HL-60 (cell line): ENCODE measurements around the gene DTYMK.
A peak's percentile ranks its signal among the peaks of the same experiment; 100 is the strongest.

Experiments used
- POLR2AphosphoS5 ChIP-seq: IDR thresholded peaks from 2 replicates; pipeline ENCODE4 v1.6.1; 2012; ENCODE audit warnings: low read depth
- TF ChIP-seq, protein P1 (sequence below): IDR thresholded peaks from one replicate; pipeline ENCODE4 v1.5.1; 2011; ENCODE audit warnings: low read length, control low read depth, inconsistent platforms; ENCODE audit not compliant: insufficient read depth
- TF ChIP-seq, protein P2 (sequence below): IDR thresholded peaks from 2 replicates; pipeline ENCODE4 v1.6.1; 2012; ENCODE audit warnings: low read depth; ENCODE audit not compliant: insufficient replicate concordance

DNA sequence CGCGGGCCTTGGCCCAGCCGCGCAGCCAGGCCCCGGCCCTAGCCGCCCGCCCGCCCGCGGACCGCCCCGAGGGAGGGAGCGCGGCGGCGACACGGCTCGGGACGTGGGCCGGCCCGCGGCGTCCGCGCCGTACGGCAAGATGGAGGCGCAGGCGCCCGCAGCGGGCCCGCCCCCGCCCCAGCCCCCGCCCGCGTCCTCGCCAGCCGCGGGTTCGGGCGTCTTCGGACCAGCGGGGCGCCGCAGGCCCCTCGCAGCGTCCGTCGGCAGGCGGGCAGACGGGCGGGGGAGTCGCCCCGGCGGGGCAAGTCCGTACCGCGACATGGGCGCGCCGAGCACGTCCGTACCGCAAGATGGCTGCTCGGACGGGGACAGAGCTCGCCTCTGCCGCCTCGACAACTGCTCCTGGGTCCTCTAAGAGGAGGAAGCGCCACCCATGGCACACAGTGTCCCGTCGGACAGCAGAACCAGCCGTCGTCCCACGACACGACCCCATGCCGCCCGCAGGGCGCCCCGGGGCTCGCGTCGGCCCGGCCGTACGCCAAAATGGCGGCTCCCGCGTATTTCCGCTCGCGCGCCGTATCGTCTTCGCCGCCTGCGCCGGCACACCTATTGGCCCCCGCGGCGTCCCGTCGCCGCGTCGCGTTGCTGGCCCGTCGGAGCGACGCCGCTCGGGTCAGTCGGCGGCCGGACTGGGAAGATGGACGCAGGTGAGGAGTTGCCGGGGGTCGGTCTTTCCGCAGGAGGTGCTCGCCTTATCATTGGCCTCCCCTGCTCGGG lies 49.4 kb downstream of the DTYMK start, which contains the start of the genes ATG4B and THAP4:
- TF ChIP-seq, protein P1, sequence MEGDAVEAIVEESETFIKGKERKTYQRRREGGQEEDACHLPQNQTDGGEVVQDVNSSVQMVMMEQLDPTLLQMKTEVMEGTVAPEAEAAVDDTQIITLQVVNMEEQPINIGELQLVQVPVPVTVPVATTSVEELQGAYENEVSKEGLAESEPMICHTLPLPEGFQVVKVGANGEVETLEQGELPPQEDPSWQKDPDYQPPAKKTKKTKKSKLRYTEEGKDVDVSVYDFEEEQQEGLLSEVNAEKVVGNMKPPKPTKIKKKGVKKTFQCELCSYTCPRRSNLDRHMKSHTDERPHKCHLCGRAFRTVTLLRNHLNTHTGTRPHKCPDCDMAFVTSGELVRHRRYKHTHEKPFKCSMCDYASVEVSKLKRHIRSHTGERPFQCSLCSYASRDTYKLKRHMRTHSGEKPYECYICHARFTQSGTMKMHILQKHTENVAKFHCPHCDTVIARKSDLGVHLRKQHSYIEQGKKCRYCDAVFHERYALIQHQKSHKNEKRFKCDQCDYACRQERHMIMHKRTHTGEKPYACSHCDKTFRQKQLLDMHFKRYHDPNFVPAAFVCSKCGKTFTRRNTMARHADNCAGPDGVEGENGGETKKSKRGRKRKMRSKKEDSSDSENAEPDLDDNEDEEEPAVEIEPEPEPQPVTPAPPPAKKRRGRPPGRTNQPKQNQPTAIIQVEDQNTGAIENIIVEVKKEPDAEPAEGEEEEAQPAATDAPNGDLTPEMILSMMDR: no peak
- TF ChIP-seq POLR2AphosphoS5: peak; percentile 80
- TF ChIP-seq, protein P2, sequence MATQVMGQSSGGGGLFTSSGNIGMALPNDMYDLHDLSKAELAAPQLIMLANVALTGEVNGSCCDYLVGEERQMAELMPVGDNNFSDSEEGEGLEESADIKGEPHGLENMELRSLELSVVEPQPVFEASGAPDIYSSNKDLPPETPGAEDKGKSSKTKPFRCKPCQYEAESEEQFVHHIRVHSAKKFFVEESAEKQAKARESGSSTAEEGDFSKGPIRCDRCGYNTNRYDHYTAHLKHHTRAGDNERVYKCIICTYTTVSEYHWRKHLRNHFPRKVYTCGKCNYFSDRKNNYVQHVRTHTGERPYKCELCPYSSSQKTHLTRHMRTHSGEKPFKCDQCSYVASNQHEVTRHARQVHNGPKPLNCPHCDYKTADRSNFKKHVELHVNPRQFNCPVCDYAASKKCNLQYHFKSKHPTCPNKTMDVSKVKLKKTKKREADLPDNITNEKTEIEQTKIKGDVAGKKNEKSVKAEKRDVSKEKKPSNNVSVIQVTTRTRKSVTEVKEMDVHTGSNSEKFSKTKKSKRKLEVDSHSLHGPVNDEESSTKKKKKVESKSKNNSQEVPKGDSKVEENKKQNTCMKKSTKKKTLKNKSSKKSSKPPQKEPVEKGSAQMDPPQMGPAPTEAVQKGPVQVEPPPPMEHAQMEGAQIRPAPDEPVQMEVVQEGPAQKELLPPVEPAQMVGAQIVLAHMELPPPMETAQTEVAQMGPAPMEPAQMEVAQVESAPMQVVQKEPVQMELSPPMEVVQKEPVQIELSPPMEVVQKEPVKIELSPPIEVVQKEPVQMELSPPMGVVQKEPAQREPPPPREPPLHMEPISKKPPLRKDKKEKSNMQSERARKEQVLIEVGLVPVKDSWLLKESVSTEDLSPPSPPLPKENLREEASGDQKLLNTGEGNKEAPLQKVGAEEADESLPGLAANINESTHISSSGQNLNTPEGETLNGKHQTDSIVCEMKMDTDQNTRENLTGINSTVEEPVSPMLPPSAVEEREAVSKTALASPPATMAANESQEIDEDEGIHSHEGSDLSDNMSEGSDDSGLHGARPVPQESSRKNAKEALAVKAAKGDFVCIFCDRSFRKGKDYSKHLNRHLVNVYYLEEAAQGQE: no peak
